Stimulated activated memory B cell treated with anti-CD40 and anti-IgM and Interleukin-4, amounts not matched to agents 10 μg/mL and 1 μg/mL and 100 μg/mL, for 72 hours (primary cell): ENCODE measurements around the gene REPS1.
A peak's percentile ranks its signal among the peaks of the same experiment; 100 is the strongest.
"Not testable (repeated sequence)": the region's sequence is repeated elsewhere in the genome, so short reads cannot be mapped to it uniquely, and the experiment has no call there.

Experiments used
- ATAC-seq: fragments of 150-1000 bp; cut with Tn5 transposase; 2 replicates; pipeline ENCODE4 v1.10.0; 2021
- H3K27ac Mint-ChIP-seq: one replicate; pipeline ENCODE4 v1.8.0; 2022; ENCODE audit warnings: mild to moderate bottlenecking, mixed read lengths
- H3K27me3 Mint-ChIP-seq: one replicate; pipeline ENCODE4 v1.8.0; 2022; ENCODE audit warnings: mixed read lengths
- H3K36me3 Mint-ChIP-seq: one replicate; pipeline ENCODE4 v1.8.0; 2022; ENCODE audit warnings: mixed read lengths
- H3K4me1 Mint-ChIP-seq: one replicate; pipeline ENCODE4 v1.8.0; 2022; ENCODE audit warnings: mixed read lengths
- H3K4me3 Mint-ChIP-seq: one replicate; pipeline ENCODE4 v1.8.0; 2022; ENCODE audit warnings: mild to moderate bottlenecking, moderate library complexity, mixed read lengths
- H3K9me3 Mint-ChIP-seq: one replicate; pipeline ENCODE4 v1.8.0; 2022; ENCODE audit warnings: mixed read lengths

Gene REPS1, protein sequence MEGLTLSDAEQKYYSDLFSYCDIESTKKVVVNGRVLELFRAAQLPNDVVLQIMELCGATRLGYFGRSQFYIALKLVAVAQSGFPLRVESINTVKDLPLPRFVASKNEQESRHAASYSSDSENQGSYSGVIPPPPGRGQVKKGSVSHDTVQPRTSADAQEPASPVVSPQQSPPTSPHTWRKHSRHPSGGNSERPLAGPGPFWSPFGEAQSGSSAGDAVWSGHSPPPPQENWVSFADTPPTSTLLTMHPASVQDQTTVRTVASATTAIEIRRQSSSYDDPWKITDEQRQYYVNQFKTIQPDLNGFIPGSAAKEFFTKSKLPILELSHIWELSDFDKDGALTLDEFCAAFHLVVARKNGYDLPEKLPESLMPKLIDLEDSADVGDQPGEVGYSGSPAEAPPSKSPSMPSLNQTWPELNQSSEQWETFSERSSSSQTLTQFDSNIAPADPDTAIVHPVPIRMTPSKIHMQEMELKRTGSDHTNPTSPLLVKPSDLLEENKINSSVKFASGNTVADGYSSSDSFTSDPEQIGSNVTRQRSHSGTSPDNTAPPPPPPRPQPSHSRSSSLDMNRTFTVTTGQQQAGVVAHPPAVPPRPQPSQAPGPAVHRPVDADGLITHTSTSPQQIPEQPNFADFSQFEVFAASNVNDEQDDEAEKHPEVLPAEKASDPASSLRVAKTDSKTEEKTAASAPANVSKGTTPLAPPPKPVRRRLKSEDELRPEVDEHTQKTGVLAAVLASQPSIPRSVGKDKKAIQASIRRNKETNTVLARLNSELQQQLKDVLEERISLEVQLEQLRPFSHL

GRCh38 chr6:138987643-138988468 lies at the start of gene REPS1:
Gene REPS1, minus strand, starts transcription at chr6:138988253. Its CDS starts 571 bp downstream, at chr6:138987682.
- Mint-ChIP-seq H3K36me3 (no peaks in the 10 kb centered on the region), H3K9me3 (no peaks in the 10 kb centered on the region), H3K4me3 (peak within 1 kb of the TSS; percentile 92), H3K4me1 (peaks cover 21% of the 10 kb centered on the region), H3K27me3 (no peaks in the 10 kb centered on the region), H3K27ac (peak within 1 kb of the TSS; percentile 97)
- ATAC-seq, result peak; percentile 98

- Mint-ChIP-seq H3K4me1 (peaks cover 6% of the 10 kb centered on the region), H3K36me3 (peaks cover 62% of the 10 kb centered on the region), H3K4me3 (no peak overlapping the region), H3K9me3 (no peaks in the 10 kb centered on the region), H3K27me3 (no peaks in the 10 kb centered on the region), H3K27ac (no peak overlapping the region)
- ATAC-seq, result no peak
These were observed 49.4 kb upstream of the REPS1 start for GRCh38 chr6:139037490-139037889.

DNA sequence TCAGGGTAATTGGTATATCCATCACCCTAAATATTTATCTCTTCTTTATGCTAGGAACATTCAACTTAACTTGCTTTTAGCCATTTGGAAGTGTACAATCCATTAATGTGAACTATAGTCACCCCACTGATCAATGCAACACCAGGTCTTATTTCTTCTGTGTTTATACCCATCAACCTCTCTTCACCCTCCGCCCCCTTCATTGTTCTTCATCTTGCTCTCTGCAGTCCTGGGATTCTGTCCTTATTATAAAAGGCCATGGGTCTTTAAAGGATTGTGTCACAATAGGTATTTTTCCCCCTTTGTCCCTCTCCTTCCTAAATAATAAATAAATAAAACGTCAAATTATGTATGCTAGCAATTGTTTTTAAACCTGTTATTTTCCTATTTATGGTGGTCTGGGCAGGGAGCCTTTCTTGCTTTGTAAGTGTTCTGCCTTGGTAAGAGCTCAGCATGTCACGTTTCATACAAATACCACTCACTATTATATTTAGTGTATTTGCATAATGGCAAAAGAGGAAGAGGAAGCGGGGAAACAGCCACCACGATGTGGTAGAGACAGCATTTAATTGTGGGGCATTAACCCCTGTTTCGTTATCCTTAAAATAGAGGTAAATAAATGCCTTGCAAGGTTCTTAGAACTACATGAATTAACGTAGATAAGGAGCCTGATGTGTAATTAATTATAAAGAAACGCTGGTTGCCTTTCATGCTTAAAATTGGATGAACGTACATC lies 42.3 kb upstream of the REPS1 start:
- H3K4me3 Mint-ChIP-seq, result no peak overlapping the region
- peak; percentile 72 for ATAC-seq
- H3K27ac Mint-ChIP-seq, result no peak overlapping the region
- no peaks in the 10 kb centered on the region for H3K9me3 Mint-ChIP-seq
- peaks cover 19% of the 10 kb centered on the region for H3K4me1 Mint-ChIP-seq
- peaks cover 11% of the 10 kb centered on the region for H3K36me3 Mint-ChIP-seq
- no peaks in the 10 kb centered on the region for H3K27me3 Mint-ChIP-seq

GRCh38 chr6:139029470-139030227 lies 41.6 kb upstream of the REPS1 start:
- H3K27ac Mint-ChIP-seq, result no peak overlapping the region
- no peaks in the 10 kb centered on the region for H3K9me3 Mint-ChIP-seq
- H3K4me1 Mint-ChIP-seq, result peaks cover 19% of the 10 kb centered on the region
- peaks cover 6% of the 10 kb centered on the region for H3K36me3 Mint-ChIP-seq
- peak; percentile 51 for ATAC-seq
- no peak overlapping the region for H3K4me3 Mint-ChIP-seq
- H3K27me3 Mint-ChIP-seq, result no peaks in the 10 kb centered on the region

- Mint-ChIP-seq H3K36me3 (peaks cover 5% of the 10 kb centered on the region), H3K27ac (no peak within 1 kb of the TSS), H3K27me3 (no peaks in the 10 kb centered on the region), H3K4me3 (no peak within 1 kb of the TSS), H3K9me3 (no peaks in the 10 kb centered on the region), H3K4me1 (peaks cover 18% of the 10 kb centered on the region)
- ATAC-seq, result peak; percentile 84
These were observed 40.8 kb upstream of the REPS1 start, which contains the start of gene ABRACL for GRCh38 chr6:139028658-139029469. Gene ABRACL, plus strand, starts transcription at chr6:139028745. Its CDS starts 5,416 bp downstream, at chr6:139034161.

DNA sequence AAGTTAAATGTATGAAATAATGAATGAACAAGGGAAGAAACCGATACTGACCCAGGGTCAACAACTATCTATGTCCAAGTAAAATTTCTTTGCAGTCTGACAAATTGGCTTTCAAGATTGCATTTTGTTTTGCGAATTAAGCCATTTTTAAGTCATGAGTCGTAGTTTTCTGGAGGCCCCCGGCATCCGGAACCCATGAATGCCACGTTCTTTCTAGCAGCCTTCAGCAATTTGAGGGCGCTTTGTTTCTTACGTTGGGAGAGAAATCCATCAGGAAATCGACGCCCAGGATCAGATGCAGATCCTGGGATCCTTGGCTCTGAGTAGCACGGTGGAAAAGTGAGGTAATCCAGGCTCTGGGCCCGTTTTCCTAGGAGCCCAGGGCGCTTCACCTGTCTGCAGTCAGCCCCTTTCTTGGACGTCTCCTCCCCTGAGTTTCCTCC lies 40.2 kb upstream of the REPS1 start:
- Mint-ChIP-seq H3K27ac (no peak overlapping the region), H3K4me3 (no peak overlapping the region), H3K27me3 (no peaks in the 10 kb centered on the region), H3K36me3 (no peaks in the 10 kb centered on the region), H3K9me3 (no peaks in the 10 kb centered on the region), H3K4me1 (peaks cover 13% of the 10 kb centered on the region)
- no peak for ATAC-seq

DNA sequence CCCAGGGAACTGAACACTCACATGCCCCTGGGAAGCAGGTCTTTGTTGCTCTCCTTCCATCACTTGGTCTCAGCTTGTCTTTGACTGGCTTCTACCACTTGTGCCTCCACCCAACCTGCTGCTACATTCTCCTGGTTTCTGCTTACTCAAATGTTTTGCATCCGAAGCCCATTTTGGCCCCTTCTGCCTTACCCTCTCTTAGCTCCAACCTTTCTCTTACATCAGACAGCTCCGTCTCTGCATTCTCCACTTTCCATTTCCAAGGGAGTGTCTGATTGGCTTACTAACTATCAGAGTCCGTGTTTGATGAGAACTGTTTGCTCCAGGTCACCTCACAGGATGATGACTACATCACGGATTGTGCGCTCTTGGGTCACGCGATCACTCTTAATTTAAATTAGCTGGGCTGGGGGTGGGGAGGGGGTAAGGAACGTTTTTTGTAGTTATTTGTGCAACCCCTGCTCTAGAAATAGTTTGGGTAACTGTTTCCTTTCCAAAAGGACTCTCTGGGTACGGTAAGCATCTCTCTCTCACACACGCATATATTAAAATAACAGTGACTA lies 39.6 kb upstream of the REPS1 start:
- Mint-ChIP-seq H3K27ac (no peak overlapping the region), H3K4me1 (peaks cover 13% of the 10 kb centered on the region), H3K36me3 (no peaks in the 10 kb centered on the region), H3K4me3 (no peak overlapping the region), H3K27me3 (no peaks in the 10 kb centered on the region), H3K9me3 (no peaks in the 10 kb centered on the region)
- no peak for ATAC-seq

DNA sequence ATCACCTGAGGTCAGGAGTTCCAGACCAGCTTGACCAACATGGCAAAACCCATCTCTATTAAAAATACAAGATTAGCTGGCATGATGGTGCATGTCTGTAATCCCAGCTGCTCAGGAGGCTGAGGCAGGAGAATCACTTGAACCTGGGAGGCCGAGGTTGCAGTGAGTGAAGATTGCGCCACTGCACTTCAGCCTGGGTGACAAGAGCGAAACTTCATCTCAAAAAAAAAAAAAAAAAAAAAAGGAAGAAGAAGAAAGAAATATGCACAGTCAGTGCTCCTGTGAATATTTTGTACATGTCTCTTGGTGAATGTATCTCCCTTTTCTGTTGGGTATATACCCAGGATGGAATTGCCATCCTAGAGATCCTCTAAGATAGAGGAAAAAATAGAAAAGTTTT lies 37.4 kb upstream of the REPS1 start:
- ATAC-seq, H3K27ac Mint-ChIP-seq, H3K4me3 Mint-ChIP-seq, H3K9me3 Mint-ChIP-seq, H3K36me3 Mint-ChIP-seq, H3K27me3 Mint-ChIP-seq: not testable (repeated sequence)
- H3K4me1 Mint-ChIP-seq, result peaks cover 13% of the 10 kb centered on the region

DNA sequence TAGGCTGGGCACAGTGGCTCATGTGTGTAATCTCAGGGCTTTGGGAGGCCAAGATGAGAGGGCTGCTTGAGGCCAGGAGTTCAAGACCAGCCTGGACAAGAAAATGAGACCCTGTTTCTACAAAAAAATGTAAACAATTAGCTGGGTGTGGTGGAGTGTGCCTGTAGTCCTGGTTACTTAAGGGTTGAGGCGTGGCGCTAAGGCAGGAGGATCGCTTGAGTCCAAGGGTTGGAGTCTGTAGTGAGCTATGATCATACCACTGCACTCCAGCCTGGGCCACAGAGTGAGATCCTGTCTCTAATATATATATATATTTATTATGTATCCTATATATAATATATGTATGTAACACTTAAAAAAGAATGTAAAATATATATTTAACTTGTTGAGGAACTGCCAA lies 32.6 kb upstream of the REPS1 start:
- Mint-ChIP-seq H3K4me3 (no peak overlapping the region), H3K36me3 (no peaks in the 10 kb centered on the region), H3K27me3 (no peaks in the 10 kb centered on the region), H3K27ac (no peak overlapping the region), H3K9me3 (no peaks in the 10 kb centered on the region), H3K4me1 (peaks cover 16% of the 10 kb centered on the region)
- ATAC-seq, result no peak

- Mint-ChIP-seq H3K9me3 (no peaks in the 10 kb centered on the region), H3K36me3 (no peaks in the 10 kb centered on the region), H3K27ac (no peak overlapping the region), H3K27me3 (no peaks in the 10 kb centered on the region), H3K4me1 (peaks cover 16% of the 10 kb centered on the region), H3K4me3 (no peak overlapping the region)
- ATAC-seq, result no peak
These were observed 31.7 kb upstream of the REPS1 start for GRCh38 chr6:139019722-139020121.

GRCh38 chr6:139017227-139017626 lies 29.2 kb upstream of the REPS1 start:
- ATAC-seq, result no peak
- no peak overlapping the region for H3K4me3 Mint-ChIP-seq
- H3K27me3 Mint-ChIP-seq, result no peaks in the 10 kb centered on the region
- peak overlapping the region; percentile 17 for H3K27ac Mint-ChIP-seq
- H3K36me3 Mint-ChIP-seq, result no peaks in the 10 kb centered on the region
- H3K9me3 Mint-ChIP-seq, result no peaks in the 10 kb centered on the region
- H3K4me1 Mint-ChIP-seq, result peaks cover 16% of the 10 kb centered on the region

DNA sequence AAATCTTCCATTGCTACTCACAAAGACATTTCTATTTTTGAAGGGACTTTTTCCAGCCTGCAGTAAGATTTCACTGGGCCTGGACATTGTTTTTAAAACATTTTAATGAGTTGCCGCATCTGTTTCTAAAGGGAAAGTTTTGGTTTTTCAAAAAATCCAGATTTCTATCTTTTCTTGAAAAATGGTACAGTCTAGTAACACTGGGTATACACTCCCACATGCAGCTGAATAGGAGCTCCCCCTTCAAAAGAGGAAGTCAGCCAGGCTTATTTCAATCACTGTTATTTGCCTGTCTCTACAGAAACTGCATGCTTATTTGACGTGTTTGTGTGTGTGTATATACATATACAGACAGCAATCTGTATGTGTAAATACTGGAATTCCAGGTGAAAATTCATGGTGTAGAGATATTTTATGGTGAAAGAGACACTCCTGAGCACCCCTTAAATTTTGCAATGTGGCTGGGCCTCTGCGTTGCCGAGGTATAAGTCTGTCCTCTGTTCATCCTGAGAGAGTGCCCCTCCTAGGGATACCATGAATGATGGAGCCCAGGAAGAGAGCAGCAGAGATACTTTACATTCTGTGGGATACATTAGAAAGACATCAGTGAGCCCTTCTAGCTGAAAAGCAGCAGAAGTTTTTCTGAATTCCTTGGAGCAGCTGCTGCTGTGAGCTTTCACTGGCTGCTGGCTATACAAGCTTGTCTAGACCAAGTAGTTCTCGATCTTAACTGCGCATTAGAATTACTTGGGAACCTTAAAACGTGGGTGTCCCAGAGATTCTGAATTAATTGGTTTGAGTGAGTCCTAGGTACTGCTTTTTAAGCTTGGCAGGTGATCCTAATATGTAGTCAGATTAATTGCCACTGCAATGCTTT lies 28.5 kb upstream of the REPS1 start:
- Mint-ChIP-seq H3K36me3 (no peaks in the 10 kb centered on the region), H3K4me3 (no peak overlapping the region), H3K27me3 (no peaks in the 10 kb centered on the region), H3K4me1 (peaks cover 16% of the 10 kb centered on the region), H3K9me3 (no peaks in the 10 kb centered on the region), H3K27ac (peak overlapping the region; percentile 17)
- peak; percentile 91 for ATAC-seq
